ENCODE measurements around the gene TMEM131.

TMEM131 gene

DNA sequence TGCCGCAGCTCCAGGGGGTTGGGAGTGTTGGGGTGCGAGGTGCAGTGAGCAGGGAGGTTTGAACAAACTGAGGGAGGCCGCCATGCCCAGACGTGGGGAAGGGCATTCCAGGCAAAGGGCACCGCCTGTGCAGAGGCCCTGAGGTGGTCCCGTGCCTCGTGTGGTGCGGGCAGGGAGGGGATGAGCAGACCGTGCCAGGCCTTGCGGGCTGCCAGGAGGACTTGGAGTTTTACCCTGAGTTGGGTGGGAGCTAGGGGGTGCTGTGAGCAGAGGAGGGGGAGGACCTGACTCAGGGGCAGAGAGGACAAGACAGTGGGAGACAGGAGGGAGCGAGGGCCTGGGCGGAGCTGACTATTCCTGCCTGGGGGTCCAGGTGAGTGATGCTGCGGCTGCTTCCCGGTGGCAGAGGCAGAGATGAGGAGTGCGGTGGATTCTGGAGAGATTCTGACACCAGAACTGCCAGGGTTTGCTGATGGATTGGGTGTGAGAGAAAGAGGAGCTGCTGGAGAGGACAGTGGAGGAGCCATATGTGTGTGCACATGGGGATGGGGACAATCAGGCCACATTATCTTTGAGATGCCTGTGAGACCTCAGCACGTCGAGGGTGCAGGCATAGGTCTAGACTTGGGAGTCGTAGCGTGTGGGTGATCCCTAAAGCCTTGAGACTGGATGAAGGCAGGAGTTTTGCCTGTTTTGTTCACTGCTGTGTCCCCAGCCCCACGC lies 259.0 kb downstream of the TMEM131 start:
- Histone ChIP-seq H2AFZ (ENCODE audit: insufficient read depth, low read length, poor library complexity) (no peak overlapping the region), H3K4ac (ENCODE audit: low read depth, low read length) (no peak overlapping the region), H2BK5ac (ENCODE audit: low read depth, low read length, poor library complexity) (no peak overlapping the region), H2BK120ac (ENCODE audit: insufficient read depth, low read length, poor library complexity) (no peak overlapping the region), H3K4me2 (ENCODE audit: low read length) (no peak overlapping the region), H4K8ac (ENCODE audit: low read depth, low read length) (no peak overlapping the region), H3K9me3 (ENCODE audit: insufficient read depth, low read depth, low read length) (peaks cover 7% of the 10 kb centered on the region), H3K14ac (ENCODE audit: low read length) (no peak overlapping the region), H4K12ac (ENCODE audit: low read depth, low read length) (no peak overlapping the region), H3K27me3 (ENCODE audit: insufficient read depth, low read length) (no peaks in the 10 kb centered on the region), H3K9ac (ENCODE audit: low read length) (no peak overlapping the region), H3K23ac (ENCODE audit: low read length) (no peak overlapping the region), H3K79me2 (ENCODE audit: control insufficient read depth, insufficient read depth, low read length, poor library complexity) (no peaks in the 10 kb centered on the region), H2BK12ac (ENCODE audit: low read length) (no peak overlapping the region), H3K79me1 (ENCODE audit: low read length) (peaks cover 11% of the 10 kb centered on the region), H2AK5ac (ENCODE audit: low read length) (no peak overlapping the region), H3K4me3 (ENCODE audit: low read depth, low read length) (no peak overlapping the region), H3K27ac (ENCODE audit: low read depth, low read length) (no peak overlapping the region), H4K91ac (ENCODE audit: low read depth, low read length) (no peak overlapping the region), H3K36me3 (ENCODE audit: control insufficient read depth in 1 of 2, insufficient read depth in 2 of 2, low read length in 2 of 2) (no peaks in the 10 kb centered on the region), H3K4me1 (ENCODE audit: control insufficient read depth in 1 of 2, insufficient read depth in 2 of 2, low read length in 2 of 2) (peaks cover 7 to 10% of the 10 kb centered on the region in 2 experiments), H3K18ac (ENCODE audit: low read length) (no peak overlapping the region)
- no CpG with 5 or more reads among the region's 20 CpGs for WGBS (ENCODE audit: extremely low coverage, insufficient coverage, insufficient read length)
- DNase-seq = no peak

- H2BK120ac ChIP-seq (ENCODE audit: insufficient read depth, low read length, poor library complexity) = no peak overlapping the region
- H3K79me2 ChIP-seq (ENCODE audit: control insufficient read depth, insufficient read depth, low read length, poor library complexity) = no peaks in the 10 kb centered on the region
- peaks cover 9% of the 10 kb centered on the region for H3K9me3 ChIP-seq (ENCODE audit: insufficient read depth, low read depth, low read length)
- H3K4me1 ChIP-seq (ENCODE audit: control insufficient read depth in 1 of 2, insufficient read depth in 2 of 2, low read length in 2 of 2) = peaks cover 1 to 4% of the 10 kb centered on the region in 2 experiments
- peaks cover 6% of the 10 kb centered on the region for H3K79me1 ChIP-seq (ENCODE audit: low read length)
- H3K23ac ChIP-seq (ENCODE audit: low read length) = no peak overlapping the region
- H3K9ac ChIP-seq (ENCODE audit: low read length) = no peak overlapping the region
- DNase-seq = no peak
- H3K18ac ChIP-seq (ENCODE audit: low read length) = no peak overlapping the region
- H3K27me3 ChIP-seq (ENCODE audit: insufficient read depth, low read length) = no peaks in the 10 kb centered on the region
- H2AK5ac ChIP-seq (ENCODE audit: low read length) = no peak overlapping the region
- H3K4me3 ChIP-seq (ENCODE audit: low read depth, low read length) = no peak overlapping the region
- no peak overlapping the region for H3K4ac ChIP-seq (ENCODE audit: low read depth, low read length)
- H3K14ac ChIP-seq (ENCODE audit: low read length) = no peak overlapping the region
- no peak overlapping the region for H4K12ac ChIP-seq (ENCODE audit: low read depth, low read length)
- H4K91ac ChIP-seq (ENCODE audit: low read depth, low read length) = no peak overlapping the region
- WGBS (ENCODE audit: extremely low coverage, insufficient coverage, insufficient read length) = no CpG with 5 or more reads among the region's 4 CpGs
- no peak overlapping the region for H2BK12ac ChIP-seq (ENCODE audit: low read length)
- no peak overlapping the region for H2AFZ ChIP-seq (ENCODE audit: insufficient read depth, low read length, poor library complexity)
- H2BK5ac ChIP-seq (ENCODE audit: low read depth, low read length, poor library complexity) = no peak overlapping the region
- H3K4me2 ChIP-seq (ENCODE audit: low read length) = no peak overlapping the region
- H3K36me3 ChIP-seq (ENCODE audit: control insufficient read depth in 1 of 2, insufficient read depth in 2 of 2, low read length in 2 of 2) = no peaks in the 10 kb centered on the region
- no peak overlapping the region for H4K8ac ChIP-seq (ENCODE audit: low read depth, low read length)
- H3K27ac ChIP-seq (ENCODE audit: low read depth, low read length) = no peak overlapping the region
These were observed 259.6 kb downstream of the TMEM131 start for GRCh38 chr2:97736185-97736584.

DNA sequence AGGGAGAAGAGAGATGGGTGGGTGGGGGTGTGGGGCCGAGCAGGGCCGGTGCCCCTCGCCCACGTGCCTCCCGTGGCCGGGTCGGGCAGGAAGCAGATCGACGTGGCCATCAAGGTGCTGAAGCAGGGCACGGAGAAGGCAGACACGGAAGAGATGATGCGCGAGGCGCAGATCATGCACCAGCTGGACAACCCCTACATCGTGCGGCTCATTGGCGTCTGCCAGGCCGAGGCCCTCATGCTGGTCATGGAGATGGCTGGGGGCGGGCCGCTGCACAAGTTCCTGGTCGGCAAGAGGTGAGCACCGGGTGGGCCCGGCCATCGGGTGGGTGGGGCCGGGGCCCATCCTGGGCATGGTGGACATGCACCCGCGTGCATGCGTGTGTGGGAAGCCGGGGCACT lies 260.6 kb downstream of the TMEM131 start:
- H2BK12ac ChIP-seq (ENCODE audit: low read length) = no peak overlapping the region
- no peak overlapping the region for H4K12ac ChIP-seq (ENCODE audit: low read depth, low read length)
- no peaks in the 10 kb centered on the region for H3K79me2 ChIP-seq (ENCODE audit: control insufficient read depth, insufficient read depth, low read length, poor library complexity)
- H3K4ac ChIP-seq (ENCODE audit: low read depth, low read length) = no peak overlapping the region
- H3K27me3 ChIP-seq (ENCODE audit: insufficient read depth, low read length) = no peaks in the 10 kb centered on the region
- H3K9ac ChIP-seq (ENCODE audit: low read length) = no peak overlapping the region
- H3K4me3 ChIP-seq (ENCODE audit: low read depth, low read length) = peak overlapping the region; percentile 1
- no peak overlapping the region for H2BK5ac ChIP-seq (ENCODE audit: low read depth, low read length, poor library complexity)
- no peak overlapping the region for H3K23ac ChIP-seq (ENCODE audit: low read length)
- no peak for DNase-seq
- no peak overlapping the region for H3K14ac ChIP-seq (ENCODE audit: low read length)
- H3K27ac ChIP-seq (ENCODE audit: low read depth, low read length) = no peak overlapping the region
- H2BK120ac ChIP-seq (ENCODE audit: insufficient read depth, low read length, poor library complexity) = no peak overlapping the region
- peaks cover 4% of the 10 kb centered on the region for H3K79me1 ChIP-seq (ENCODE audit: low read length)
- no peak overlapping the region for H3K4me2 ChIP-seq (ENCODE audit: low read length)
- no CpG with 5 or more reads among the region's 29 CpGs for WGBS (ENCODE audit: extremely low coverage, insufficient coverage, insufficient read length)
- no peak overlapping the region for H2AFZ ChIP-seq (ENCODE audit: insufficient read depth, low read length, poor library complexity)
- no peaks in the 10 kb centered on the region for H3K4me1 ChIP-seq (ENCODE audit: control insufficient read depth in 1 of 2, insufficient read depth in 2 of 2, low read length in 2 of 2)
- no peak overlapping the region for H2AK5ac ChIP-seq (ENCODE audit: low read length)
- H3K36me3 ChIP-seq (ENCODE audit: control insufficient read depth in 1 of 2, insufficient read depth in 2 of 2, low read length in 2 of 2) = no peaks in the 10 kb centered on the region
- no peak overlapping the region for H4K8ac ChIP-seq (ENCODE audit: low read depth, low read length)
- H4K91ac ChIP-seq (ENCODE audit: low read depth, low read length) = no peak overlapping the region
- H3K18ac ChIP-seq (ENCODE audit: low read length) = no peak overlapping the region
- peaks cover 11% of the 10 kb centered on the region for H3K9me3 ChIP-seq (ENCODE audit: insufficient read depth, low read depth, low read length)

DNA sequence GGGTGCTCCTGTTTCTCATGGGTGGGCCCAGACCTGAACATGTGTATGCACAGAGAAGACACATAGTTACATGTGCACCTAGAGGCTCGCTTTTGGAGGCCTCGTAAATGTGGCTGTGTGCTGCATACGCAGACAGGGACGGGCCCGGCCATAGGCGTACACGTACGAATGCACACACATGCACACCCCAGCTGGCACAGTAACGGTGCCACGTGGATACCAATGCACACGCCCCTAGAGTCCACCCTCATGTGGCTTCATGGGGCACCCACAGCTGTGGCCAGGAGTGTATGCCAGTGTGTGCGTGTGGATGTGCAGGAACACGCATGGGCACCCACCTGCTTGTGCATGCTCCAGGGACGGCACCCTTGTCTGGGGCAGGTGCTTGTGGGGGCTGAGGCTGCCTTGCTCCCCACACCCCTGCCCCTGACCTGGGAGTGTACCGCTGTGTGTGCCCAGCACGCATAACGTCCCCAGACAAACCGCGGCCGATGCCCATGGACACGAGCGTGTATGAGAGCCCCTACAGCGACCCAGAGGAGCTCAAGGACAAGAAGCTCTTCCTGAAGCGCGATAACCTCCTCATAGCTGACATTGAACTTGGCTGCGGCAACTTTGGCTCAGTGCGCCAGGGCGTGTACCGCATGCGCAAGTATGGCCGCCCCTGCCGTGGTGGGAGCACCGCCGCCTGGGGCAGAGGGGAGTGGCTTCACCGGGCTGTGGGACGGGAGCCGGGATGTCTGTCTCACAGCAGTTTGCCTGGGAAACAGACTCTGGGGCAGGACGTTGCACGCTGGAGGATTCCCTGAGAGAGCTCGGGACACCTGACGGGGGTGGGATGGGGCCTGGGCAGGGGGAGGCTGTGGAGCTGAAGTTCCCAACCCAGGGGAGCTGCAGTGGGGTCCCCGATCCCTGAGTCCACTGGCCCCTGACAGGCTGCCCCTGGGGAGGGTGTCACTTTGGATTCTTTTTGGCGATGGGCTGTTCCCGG lies 261.4 kb downstream of the TMEM131 start:
- Histone ChIP-seq H2BK12ac (ENCODE audit: low read length) (no peak overlapping the region), H4K8ac (ENCODE audit: low read depth, low read length) (no peak overlapping the region), H3K9ac (ENCODE audit: low read length) (no peak overlapping the region), H2BK120ac (ENCODE audit: insufficient read depth, low read length, poor library complexity) (no peak overlapping the region), H3K27me3 (ENCODE audit: insufficient read depth, low read length) (no peaks in the 10 kb centered on the region), H3K36me3 (ENCODE audit: control insufficient read depth in 1 of 2, insufficient read depth in 2 of 2, low read length in 2 of 2) (no peaks in the 10 kb centered on the region), H4K12ac (ENCODE audit: low read depth, low read length) (no peak overlapping the region), H3K4me2 (ENCODE audit: low read length) (no peak overlapping the region), H2AFZ (ENCODE audit: insufficient read depth, low read length, poor library complexity) (no peak overlapping the region), H3K23ac (ENCODE audit: low read length) (no peak overlapping the region), H3K9me3 (ENCODE audit: insufficient read depth, low read depth, low read length) (peaks cover 12% of the 10 kb centered on the region), H3K14ac (ENCODE audit: low read length) (no peak overlapping the region), H2AK5ac (ENCODE audit: low read length) (no peak overlapping the region), H2BK5ac (ENCODE audit: low read depth, low read length, poor library complexity) (no peak overlapping the region), H3K79me2 (ENCODE audit: control insufficient read depth, insufficient read depth, low read length, poor library complexity) (no peaks in the 10 kb centered on the region), H3K79me1 (ENCODE audit: low read length) (no peaks in the 10 kb centered on the region), H3K27ac (ENCODE audit: low read depth, low read length) (no peak overlapping the region), H3K4me3 (ENCODE audit: low read depth, low read length) (peak overlapping the region; percentile 32), H3K4me1 (ENCODE audit: control insufficient read depth in 1 of 2, insufficient read depth in 2 of 2, low read length in 2 of 2) (no peaks in the 10 kb centered on the region), H3K18ac (ENCODE audit: low read length) (no peak overlapping the region), H3K4ac (ENCODE audit: low read depth, low read length) (no peak overlapping the region), H4K91ac (ENCODE audit: low read depth, low read length) (no peak overlapping the region)
- DNase-seq = peak in 1 of 2 donors; percentile 7
- no CpG with 5 or more reads among the region's 44 CpGs for WGBS (ENCODE audit: extremely low coverage, insufficient coverage, insufficient read length)
